Nephron progenitor cell (in vitro differentiated cells): ENCODE data around the gene PPP1R14C.

Experiments used
- DNase-seq: peaks from one replicate; pipeline ENCODE4 v3.0.0; 2021
- H3K27ac Mint-ChIP-seq: 2 replicates; pipeline ENCODE4 v1.8.0; 2021; ENCODE audit warnings: mild to moderate bottlenecking, moderate library complexity, mixed read lengths
- H3K27me3 Mint-ChIP-seq: 2 replicates; pipeline ENCODE4 v1.8.0; 2021; ENCODE audit warnings: mild to moderate bottlenecking, low read depth, mixed read lengths; ENCODE audit not compliant: poor library complexity
- H3K36me3 Mint-ChIP-seq: 2 replicates; pipeline ENCODE4 v1.8.0; 2021; ENCODE audit warnings: low read depth, mixed read lengths
- H3K4me1 Mint-ChIP-seq: 2 replicates; pipeline ENCODE4 v1.8.0; 2021; ENCODE audit warnings: mixed read lengths
- H3K4me3 Mint-ChIP-seq: 2 replicates; pipeline ENCODE4 v1.8.0; 2021; ENCODE audit warnings: mild to moderate bottlenecking, moderate library complexity, mixed read lengths
- H3K9me3 Mint-ChIP-seq: 2 replicates; pipeline ENCODE4 v1.8.0; 2021; ENCODE audit warnings: mild to moderate bottlenecking, moderate library complexity, mixed read lengths
- CTCF ChIP-seq: fragments of 200-600 bp; sonication (generic); IDR thresholded peaks from 2 replicates; pipeline ENCODE4 v1.5.0; 2021; ENCODE audit warnings: antibody characterized with exemption

Gene PPP1R14C

GRCh38 chr6:150118627-150119026 is 24.2 kb upstream of the PPP1R14C start:
- no peaks in the 10 kb centered on the region for H3K36me3 Mint-ChIP-seq
- H3K4me3 Mint-ChIP-seq: no peak overlapping the region
- H3K9me3 Mint-ChIP-seq: peaks cover 17% of the 10 kb centered on the region
- no peak for TF ChIP-seq CTCF
- H3K4me1 Mint-ChIP-seq: peaks cover 21% of the 10 kb centered on the region
- no peak for DNase-seq
- no peak overlapping the region for H3K27ac Mint-ChIP-seq
- H3K27me3 Mint-ChIP-seq: peaks cover 13% of the 10 kb centered on the region

GRCh38 chr6:150119173-150119572 is 23.7 kb upstream of the PPP1R14C start:
- DNase-seq: no peak
- H3K27ac Mint-ChIP-seq: no peak overlapping the region

GRCh38 chr6:150123645-150124044 is 19.2 kb upstream of the PPP1R14C start:
- H3K9me3 Mint-ChIP-seq: peaks cover 10% of the 10 kb centered on the region
- no peak overlapping the region for H3K27ac Mint-ChIP-seq
- H3K27me3 Mint-ChIP-seq: peaks cover 18% of the 10 kb centered on the region
- H3K4me3 Mint-ChIP-seq: no peak overlapping the region
- peaks cover 14% of the 10 kb centered on the region for H3K4me1 Mint-ChIP-seq
- no peaks in the 10 kb centered on the region for H3K36me3 Mint-ChIP-seq
- TF ChIP-seq CTCF: no peak
- DNase-seq: no peak

More at GRCh38 chr6:150119173-150119572, 23.7 kb upstream of the PPP1R14C start:
- Mint-ChIP-seq H3K36me3 (no peaks in the 10 kb centered on the region), H3K9me3 (peaks cover 19% of the 10 kb centered on the region), H3K4me1 (peaks cover 21% of the 10 kb centered on the region), H3K4me3 (no peak overlapping the region), H3K27me3 (peaks cover 13% of the 10 kb centered on the region)
- TF ChIP-seq CTCF: no peak

- H3K4me1 Mint-ChIP-seq: peaks cover 8% of the 10 kb centered on the region
- no peak for DNase-seq
- no peaks in the 10 kb centered on the region for H3K36me3 Mint-ChIP-seq
- H3K9me3 Mint-ChIP-seq: peaks cover 10% of the 10 kb centered on the region
- no peak overlapping the region for H3K27ac Mint-ChIP-seq
- no peak for TF ChIP-seq CTCF
- H3K27me3 Mint-ChIP-seq: peaks cover 16% of the 10 kb centered on the region
- H3K4me3 Mint-ChIP-seq: no peak overlapping the region
Measured at GRCh38 chr6:150124235-150124634, 18.6 kb upstream of the PPP1R14C start.

- Mint-ChIP-seq H3K9me3 (peaks cover 10% of the 10 kb centered on the region), H3K27ac (no peak overlapping the region), H3K27me3 (peaks cover 5% of the 10 kb centered on the region), H3K4me3 (no peak overlapping the region), H3K36me3 (no peaks in the 10 kb centered on the region), H3K4me1 (no peaks in the 10 kb centered on the region)
- no peak for DNase-seq
- TF ChIP-seq CTCF: no peak
Measured at GRCh38 chr6:150126641-150127291, 16.1 kb upstream of the PPP1R14C start.

GRCh38 chr6:150128425-150128824 is 14.4 kb upstream of the PPP1R14C start:
- no peaks in the 10 kb centered on the region for H3K36me3 Mint-ChIP-seq
- H3K4me1 Mint-ChIP-seq: no peaks in the 10 kb centered on the region
- H3K27me3 Mint-ChIP-seq: peaks cover 7% of the 10 kb centered on the region
- TF ChIP-seq CTCF: no peak
- H3K4me3 Mint-ChIP-seq: no peak overlapping the region
- no peak for DNase-seq
- peaks cover 10% of the 10 kb centered on the region for H3K9me3 Mint-ChIP-seq
- no peak overlapping the region for H3K27ac Mint-ChIP-seq
